BLaER1 treated with 17β-estradiol and CSF1 and Interleukin-3, amounts not matched to agents 10 nM and 100 nM (cell line): ENCODE data around the gene STK32C.

Experiments
- H3K27ac ChIP-seq, 11 experiments: shearing (Covaris generic); formaldehyde crosslinking; 2 replicates each; pipeline ENCODE4 v1.8.1; 2022
- H3K27me3 ChIP-seq, 11 experiments: shearing (Covaris generic); formaldehyde crosslinking; 2 replicates each; pipeline ENCODE4 v1.8.1; 2022
- H3K36me3 ChIP-seq, 11 experiments: shearing (Covaris generic); formaldehyde crosslinking; 2 replicates each; pipeline ENCODE4 v1.8.1; 2022
- H3K4me1 ChIP-seq, 10 experiments: shearing (Covaris generic); formaldehyde crosslinking; 2 replicates each; pipeline ENCODE4 v1.8.1; 2022
- H3K4me2 ChIP-seq, 11 experiments: shearing (Covaris generic); formaldehyde crosslinking; 2 replicates each; pipeline ENCODE4 v1.8.1; 2022
- H3K4me3 ChIP-seq, 10 experiments: shearing (Covaris generic); formaldehyde crosslinking; 2 replicates each; pipeline ENCODE4 v1.8.1; 2022
- H3K9ac ChIP-seq, 11 experiments: shearing (Covaris generic); formaldehyde crosslinking; 2 replicates each; pipeline ENCODE4 v1.8.1; 2022
- H3K9me3 ChIP-seq, 11 experiments: shearing (Covaris generic); formaldehyde crosslinking; replicated peaks in 1 of 11; 2 replicates each; pipeline ENCODE4 v1.8.1; 2022
- H4K20me1 ChIP-seq, 11 experiments: shearing (Covaris generic); formaldehyde crosslinking; 2 replicates each; pipeline ENCODE4 v1.8.1; 2022
- Cebpa-rat ChIP-seq, 11 experiments: shearing (Covaris generic); IDR thresholded peaks; 2 replicates each; pipeline ENCODE4 v1.8.1; 2022

The STK32C gene

DNA sequence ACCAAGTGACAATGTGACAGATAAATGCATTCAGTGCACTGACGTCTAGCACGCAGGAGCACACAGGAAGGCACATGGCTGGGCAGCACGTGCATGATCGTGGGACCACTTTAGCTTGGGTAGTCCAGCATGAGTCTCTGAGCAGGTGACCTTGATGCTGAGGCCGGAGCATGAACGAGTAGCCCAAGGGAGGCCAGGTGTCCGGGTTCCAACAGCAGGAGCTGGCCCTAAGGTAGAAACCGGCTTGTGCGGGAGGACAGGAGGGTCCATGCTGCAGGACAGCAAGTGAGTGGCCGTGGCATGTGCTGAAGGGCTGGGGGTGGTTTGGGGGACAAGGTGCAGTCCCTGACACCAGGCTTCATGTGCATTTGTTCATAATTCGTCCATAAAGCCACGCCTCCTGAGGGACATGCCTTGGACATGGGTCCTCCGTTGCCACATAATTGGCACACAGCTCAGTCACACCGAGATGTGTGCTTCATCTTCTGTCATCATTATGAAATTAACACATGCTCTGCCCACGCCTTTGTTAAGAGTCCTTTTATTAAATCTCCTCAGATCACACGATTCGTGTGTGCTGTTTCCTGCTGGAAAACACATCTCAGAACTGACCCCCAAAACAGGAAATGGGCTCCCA, 3.1 kb upstream of the STK32C start:
- Histone ChIP-seq H3K9ac (no peak overlapping the region), H3K4me2 (peak overlapping the region in 7 of 11 experiments; percentile 10 to 99 (median 98); a peak in 10 of 22 replicates), H3K4me1 (peaks cover 11 to 44% (median 34%) of the 10 kb centered on the region in 10 experiments), H3K4me3 (no peak overlapping the region), H4K20me1 (peaks cover 0 to 27% (median 8%) of the 10 kb centered on the region in 11 experiments; a peak in 15 of 22 replicates), H3K27ac (no peak overlapping the region), H3K9me3 (peaks cover 20 to 31% (median 24%) of the 10 kb centered on the region in 11 experiments), H3K36me3 (peaks cover 0 to 8% (median 0%) of the 10 kb centered on the region in 11 experiments; a peak in 4 of 22 replicates), H3K27me3 (peaks cover 19 to 37% (median 30%) of the 10 kb centered on the region in 11 experiments)
- TF ChIP-seq Cebpa-rat (IDR thresholded peaks at IDR 0.05): no peak

GRCh38 chr10:132309879-132310591, 2.3 kb upstream of the STK32C start:
- peaks cover 11 to 44% (median 34%) of the 10 kb centered on the region in 10 experiments for H3K4me1 ChIP-seq
- no peak overlapping the region for H3K4me3 ChIP-seq
- no peak for TF ChIP-seq Cebpa-rat (IDR thresholded peaks at IDR 0.05)
- H3K27ac ChIP-seq: no peak overlapping the region
- peak overlapping the region in 8 of 11 experiments; percentile 92 to 99 (median 98); a peak in 17 of 22 replicates for H3K4me2 ChIP-seq
- peaks cover 0 to 32% (median 10%) of the 10 kb centered on the region in 11 experiments; a peak in 15 of 22 replicates for H4K20me1 ChIP-seq
- peaks cover 23 to 36% (median 28%) of the 10 kb centered on the region in 11 experiments for H3K9me3 ChIP-seq
- H3K9ac ChIP-seq: no peak overlapping the region
- peaks cover 27 to 44% (median 38%) of the 10 kb centered on the region in 11 experiments for H3K27me3 ChIP-seq
- H3K36me3 ChIP-seq: peaks cover 0 to 8% (median 0%) of the 10 kb centered on the region in 11 experiments; a peak in 4 of 22 replicates

- Histone ChIP-seq H3K27ac (no peak overlapping the region), H3K9ac (no peak overlapping the region), H3K27me3 (peaks cover 33 to 50% (median 44%) of the 10 kb centered on the region in 11 experiments), H3K36me3 (peaks cover 0 to 8% (median 0%) of the 10 kb centered on the region in 11 experiments; a peak in 4 of 22 replicates), H3K4me1 (peaks cover 11 to 50% (median 35%) of the 10 kb centered on the region in 10 experiments), H3K4me3 (no peak overlapping the region), H3K4me2 (peak overlapping the region in 10 of 11 experiments; percentile 92 to 99 (median 98); a peak in 19 of 22 replicates), H3K9me3 (peaks cover 19 to 31% (median 24%) of the 10 kb centered on the region in 11 experiments), H4K20me1 (peaks cover 0 to 37% (median 15%) of the 10 kb centered on the region in 11 experiments; a peak in 15 of 22 replicates)
- no peak for TF ChIP-seq Cebpa-rat (IDR thresholded peaks at IDR 0.05)
Measured at GRCh38 chr10:132309471-132309865, 1.7 kb upstream of the STK32C start.

- peaks cover 35 to 56% (median 50%) of the 10 kb centered on the region in 11 experiments for H3K27me3 ChIP-seq
- peaks cover 0 to 41% (median 18%) of the 10 kb centered on the region in 11 experiments; a peak in 15 of 22 replicates for H4K20me1 ChIP-seq
- H3K4me3 ChIP-seq: peak overlapping the region; percentile 65 to 85 (median 74)
- peaks cover 13 to 25% (median 18%) of the 10 kb centered on the region in 11 experiments for H3K9me3 ChIP-seq
- H3K4me2 ChIP-seq: peak overlapping the region; percentile 92 to 99 (median 97)
- TF ChIP-seq Cebpa-rat (IDR thresholded peaks at IDR 0.05): no peak
- H3K4me1 ChIP-seq: peaks cover 11 to 56% (median 40%) of the 10 kb centered on the region in 10 experiments
- H3K36me3 ChIP-seq: peaks cover 0 to 8% (median 0%) of the 10 kb centered on the region in 11 experiments; a peak in 4 of 22 replicates
- H3K27ac ChIP-seq: peak overlapping the region in 9 of 11 experiments; percentile 22 to 74 (median 59); a peak in 15 of 22 replicates
- H3K9ac ChIP-seq: peak overlapping the region; percentile 67 to 81 (median 77); a peak in 21 of 22 replicates
Measured at GRCh38 chr10:132308587-132309470, 1.1 kb upstream of the STK32C start.

GRCh38 chr10:132306864-132307751, 642 bp downstream of the STK32C start:
- Histone ChIP-seq H4K20me1 (peaks cover 0 to 55% (median 27%) of the 10 kb centered on the region in 11 experiments; a peak in 16 of 22 replicates), H3K4me3 (peak overlapping the region; percentile 69 to 79 (median 74)), H3K4me1 (peaks cover 27 to 69% (median 58%) of the 10 kb centered on the region in 10 experiments), H3K9me3 (peaks cover 7 to 17% (median 12%) of the 10 kb centered on the region in 11 experiments; a peak in 18 of 22 replicates), H3K27ac (0 out of 22 replicates have a peak overlapping the region, but pooled peaks of 1 of the 11 experiments have one; percentile 40), H3K27me3 (peaks cover 35 to 74% (median 63%) of the 10 kb centered on the region in 11 experiments), H3K9ac (peak overlapping the region; percentile 58 to 80 (median 72)), H3K4me2 (peak overlapping the region; percentile 95 to 100 (median 97)), H3K36me3 (no peaks in the 10 kb centered on the region; a peak in 1 of 22 replicates)
- no peak for TF ChIP-seq Cebpa-rat (IDR thresholded peaks at IDR 0.05)

DNA sequence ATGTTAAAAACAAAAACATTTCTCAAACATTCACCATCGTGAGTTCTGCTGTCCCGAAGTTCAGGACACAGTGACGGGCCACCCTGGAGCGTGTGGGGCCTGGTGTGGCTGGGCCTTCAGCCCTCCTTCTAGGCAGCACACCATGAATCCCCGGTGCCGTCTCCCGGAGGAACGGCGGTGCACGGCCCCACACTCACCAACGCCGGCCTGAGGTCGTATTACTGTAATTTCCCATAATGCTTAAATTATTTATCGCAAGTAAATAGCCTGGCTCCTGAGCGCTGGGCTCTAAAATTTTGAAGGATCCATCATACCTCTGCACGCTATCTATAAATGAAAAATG, 1.4 kb downstream of the STK32C start:
- H3K4me2 ChIP-seq: peak overlapping the region in 4 of 11 experiments; percentile 95 to 98 (median 96); a peak in 4 of 22 replicates
- H4K20me1 ChIP-seq: peaks cover 0 to 60% (median 29%) of the 10 kb centered on the region in 11 experiments; a peak in 16 of 22 replicates
- no peaks in the 10 kb centered on the region; a peak in 1 of 22 replicates for H3K36me3 ChIP-seq
- no peak overlapping the region for H3K4me3 ChIP-seq
- no peak overlapping the region for H3K27ac ChIP-seq
- H3K9ac ChIP-seq: no peak overlapping the region
- no peak for TF ChIP-seq Cebpa-rat (IDR thresholded peaks at IDR 0.05)
- H3K4me1 ChIP-seq: peaks cover 27 to 76% (median 66%) of the 10 kb centered on the region in 10 experiments
- H3K9me3 ChIP-seq: peaks cover 7 to 17% (median 12%) of the 10 kb centered on the region in 11 experiments; a peak in 18 of 22 replicates
- H3K27me3 ChIP-seq: peaks cover 35 to 82% (median 68%) of the 10 kb centered on the region in 11 experiments

GRCh38 chr10:132305654-132306342, 2.0 kb downstream of the STK32C start:
- Histone ChIP-seq H3K4me3 (no peak overlapping the region), H3K27me3 (peaks cover 35 to 83% (median 68%) of the 10 kb centered on the region in 11 experiments), H3K36me3 (no peaks in the 10 kb centered on the region; a peak in 1 of 22 replicates), H3K9ac (no peak overlapping the region), H3K4me2 (no peak overlapping the region), H4K20me1 (peaks cover 0 to 65% (median 30%) of the 10 kb centered on the region in 11 experiments; a peak in 16 of 22 replicates), H3K27ac (no peak overlapping the region), H3K4me1 (peaks cover 27 to 77% (median 69%) of the 10 kb centered on the region in 10 experiments), H3K9me3 (peaks cover 7 to 17% (median 12%) of the 10 kb centered on the region in 11 experiments; a peak in 18 of 22 replicates)
- no peak for TF ChIP-seq Cebpa-rat (IDR thresholded peaks at IDR 0.05)
